HuH-7 (cell line): ENCODE results near the gene TMEM132D.
"Not testable (repeated sequence)": the region's sequence is repeated elsewhere in the genome, so short reads cannot be mapped to it uniquely, and the experiment has no call there.

Source experiments
- DNase-seq: peaks from one replicate; pipeline ENCODE4 v3.0.0; 2011; ENCODE audit warnings: low spot score

The TMEM132D gene

GRCh38 chr12:129234209-129234608 lies 669.6 kb downstream of the TMEM132D start:
- no peak for DNase-seq

GRCh38 chr12:129231491-129231890 lies 672.3 kb downstream of the TMEM132D start:
- no peak for DNase-seq

GRCh38 chr12:129230995-129231394 lies 672.8 kb downstream of the TMEM132D start:
- no peak for DNase-seq

GRCh38 chr12:129226851-129227250 lies 677.0 kb downstream of the TMEM132D start:
- no peak for DNase-seq

- DNase-seq = no peak
Observed at GRCh38 chr12:129226005-129226404, 677.8 kb downstream of the TMEM132D start.

- DNase-seq = no peak
Observed at GRCh38 chr12:129215556-129215955, 688.3 kb downstream of the TMEM132D start.

- no peak for DNase-seq
Observed at GRCh38 chr12:129213551-129213950, 690.3 kb downstream of the TMEM132D start.

GRCh38 chr12:129211862-129212630 lies 691.8 kb downstream of the TMEM132D start:
- DNase-seq = no peak

- DNase-seq = no peak
Observed at GRCh38 chr12:129208566-129208965, 695.3 kb downstream of the TMEM132D start.

GRCh38 chr12:129207084-129207483 lies 696.7 kb downstream of the TMEM132D start:
- no peak for DNase-seq

- no peak for DNase-seq
Observed at GRCh38 chr12:129203456-129203855, 700.4 kb downstream of the TMEM132D start.

GRCh38 chr12:129202109-129202814 lies 701.6 kb downstream of the TMEM132D start:
- DNase-seq = no peak

- DNase-seq = no peak
Observed at GRCh38 chr12:129201029-129201428, 702.8 kb downstream of the TMEM132D start.

- no peak for DNase-seq
Observed at GRCh38 chr12:129200576-129200975, 703.2 kb downstream of the TMEM132D start.

- no peak for DNase-seq
Observed at GRCh38 chr12:129196927-129197326, 706.9 kb downstream of the TMEM132D start.

GRCh38 chr12:129195081-129195480 lies 708.7 kb downstream of the TMEM132D start:
- DNase-seq = no peak

GRCh38 chr12:129193263-129193871 lies 710.5 kb downstream of the TMEM132D start:
- no peak for DNase-seq

- no peak for DNase-seq
Observed at GRCh38 chr12:129190827-129191226, 713.0 kb downstream of the TMEM132D start.

GRCh38 chr12:129189879-129190278 lies 713.9 kb downstream of the TMEM132D start:
- not testable (repeated sequence) for DNase-seq

GRCh38 chr12:129186952-129187351 lies 716.9 kb downstream of the TMEM132D start:
- no peak for DNase-seq

- no peak for DNase-seq
Observed at GRCh38 chr12:129185855-129186254, 718.0 kb downstream of the TMEM132D start.

GRCh38 chr12:129184127-129184928 lies 719.5 kb downstream of the TMEM132D start:
- DNase-seq = no peak
